Mucosa of descending colon (tissue), 3 donors: ENCODE measurements around the gene FAM184B. TPM values are rescaled to one million over a fixed set of nuclear protein-coding genes. Genes with fewer than 3 reads are reported as not detected.

Source experiments
- ATAC-seq: fragments of 200-7000 bp; cut with Tn5 transposase; one replicate; pipeline ENCODE4 v1.9.1; 2020; ENCODE audit warnings: mild to moderate bottlenecking, moderate library complexity
- DNase-seq, 3 donors: peaks; one replicate each; pipeline ENCODE4 v3.0.0-alpha.2; 2020
- H3K36me3 ChIP-seq: fragments of 200-600 bp; one replicate; pipeline ENCODE4 v1.8.0; 2021; ENCODE audit warnings: low read depth, mild to moderate bottlenecking
- H3K4me1 ChIP-seq: fragments of 200-600 bp; one replicate; pipeline ENCODE4 v1.8.0; 2021; ENCODE audit warnings: low read depth, mild to moderate bottlenecking
- H3K4me3 ChIP-seq: fragments of 200-600 bp; one replicate; pipeline ENCODE4 v1.8.0; 2021; ENCODE audit warnings: mild to moderate bottlenecking
- H3K9me3 ChIP-seq: fragments of 200-600 bp; one replicate; pipeline ENCODE4 v1.8.0; 2021; ENCODE audit warnings: mild to moderate bottlenecking
- intact Hi-C, 2 donors: fragments of 100-400 bp; cut with DNase I in 1 of 2; cut with micrococcal nuclease in 1 of 2; formaldehyde crosslinking; loops; one replicate each; pipeline versions ENCODE4 v1.11.0 to v1.11.1; 2022; cut with DNase I, micrococcal nuclease
- total RNA-seq, 3 donors: library from RNA; stranded (reverse); fragmentation: NEBNext Ultra II Directional in 2 of 3; extraction: Animal tissue kit (Norgen Biotek cat#: 25700) in 2 of 3; gene quantifications; one replicate each; pipeline versions ENCODE4 v1.2.1 to v1.2.4, GENCODE V29; 2021 to 2023
- TF ChIP-seq, protein P1 (sequence below): fragments of 200-600 bp; IDR thresholded peaks from one replicate; pipeline ENCODE4 v1.8.0; 2022; ENCODE audit warnings: antibody characterized with exemption, mild to moderate bottlenecking
- donor health status: DM: no; HTN: no; CAD: no; lungs with moderate emphysema.
- donor health status: DM: no; HTN: no; CAD: no.
- donor health status: DM: no; HTN: yes; CAD: no.

Gene FAM184B
- total RNA-seq, 3 donors from 2014 or later: 0.13 to 0.61 (median 0.41) TPM

DNA sequence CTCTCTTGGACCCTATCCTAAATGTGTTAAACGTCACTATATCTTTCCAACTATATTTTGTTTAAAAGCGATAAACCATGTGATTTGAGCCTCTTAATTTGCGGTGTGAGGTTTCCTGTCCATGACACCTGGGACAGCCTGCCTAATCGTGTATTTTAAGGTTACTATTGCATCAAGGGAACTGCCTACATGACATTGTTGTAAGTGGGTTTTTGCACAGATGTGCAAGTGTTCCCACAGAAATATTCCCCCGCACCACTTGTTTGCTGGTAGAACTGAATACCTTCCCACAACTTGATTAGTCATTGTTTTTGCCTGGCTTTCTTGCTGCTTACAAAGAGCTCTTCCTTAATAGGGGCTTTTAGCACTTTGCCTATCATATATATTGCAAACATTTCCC, 5.1 kb upstream of the FAM184B start:
- Histone ChIP-seq H3K4me1 (peaks cover 2% of the 10 kb centered on the region), H3K4me3 (no peak overlapping the region), H3K9me3 (no peaks in the 10 kb centered on the region), H3K36me3 (no peaks in the 10 kb centered on the region)
- DNase-seq (no peak), ATAC-seq (no peak)
- TF ChIP-seq, protein P1, sequence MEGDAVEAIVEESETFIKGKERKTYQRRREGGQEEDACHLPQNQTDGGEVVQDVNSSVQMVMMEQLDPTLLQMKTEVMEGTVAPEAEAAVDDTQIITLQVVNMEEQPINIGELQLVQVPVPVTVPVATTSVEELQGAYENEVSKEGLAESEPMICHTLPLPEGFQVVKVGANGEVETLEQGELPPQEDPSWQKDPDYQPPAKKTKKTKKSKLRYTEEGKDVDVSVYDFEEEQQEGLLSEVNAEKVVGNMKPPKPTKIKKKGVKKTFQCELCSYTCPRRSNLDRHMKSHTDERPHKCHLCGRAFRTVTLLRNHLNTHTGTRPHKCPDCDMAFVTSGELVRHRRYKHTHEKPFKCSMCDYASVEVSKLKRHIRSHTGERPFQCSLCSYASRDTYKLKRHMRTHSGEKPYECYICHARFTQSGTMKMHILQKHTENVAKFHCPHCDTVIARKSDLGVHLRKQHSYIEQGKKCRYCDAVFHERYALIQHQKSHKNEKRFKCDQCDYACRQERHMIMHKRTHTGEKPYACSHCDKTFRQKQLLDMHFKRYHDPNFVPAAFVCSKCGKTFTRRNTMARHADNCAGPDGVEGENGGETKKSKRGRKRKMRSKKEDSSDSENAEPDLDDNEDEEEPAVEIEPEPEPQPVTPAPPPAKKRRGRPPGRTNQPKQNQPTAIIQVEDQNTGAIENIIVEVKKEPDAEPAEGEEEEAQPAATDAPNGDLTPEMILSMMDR: no peak
- intact Hi-C loops: no loop called here

DNA sequence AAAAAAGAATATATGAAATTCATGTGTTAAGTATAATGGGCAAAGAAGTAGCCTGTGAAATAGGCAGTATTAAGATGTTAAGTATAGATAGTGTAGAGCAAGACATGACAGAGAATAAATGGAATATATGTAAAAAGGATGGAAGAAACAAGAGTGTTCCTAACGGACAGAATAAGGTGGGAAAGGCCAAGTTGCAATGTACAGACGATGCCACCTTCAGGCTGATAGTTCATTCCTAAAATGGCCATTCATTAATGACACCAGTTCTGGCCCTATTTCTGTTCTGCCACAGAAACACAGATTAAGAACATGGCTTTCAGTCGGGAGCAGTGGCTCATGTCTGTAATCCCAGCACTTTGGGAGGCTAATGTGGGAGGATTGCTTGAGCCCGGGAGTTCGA, 4.4 kb upstream of the FAM184B start:
- Histone ChIP-seq H3K4me1 (peaks cover 9% of the 10 kb centered on the region), H3K4me3 (no peak overlapping the region), H3K9me3 (no peaks in the 10 kb centered on the region), H3K36me3 (no peaks in the 10 kb centered on the region)
- no peak for ATAC-seq
- TF ChIP-seq, protein P1: no peak
- DNase-seq: no peak
- intact Hi-C loops: no loop called here

DNA sequence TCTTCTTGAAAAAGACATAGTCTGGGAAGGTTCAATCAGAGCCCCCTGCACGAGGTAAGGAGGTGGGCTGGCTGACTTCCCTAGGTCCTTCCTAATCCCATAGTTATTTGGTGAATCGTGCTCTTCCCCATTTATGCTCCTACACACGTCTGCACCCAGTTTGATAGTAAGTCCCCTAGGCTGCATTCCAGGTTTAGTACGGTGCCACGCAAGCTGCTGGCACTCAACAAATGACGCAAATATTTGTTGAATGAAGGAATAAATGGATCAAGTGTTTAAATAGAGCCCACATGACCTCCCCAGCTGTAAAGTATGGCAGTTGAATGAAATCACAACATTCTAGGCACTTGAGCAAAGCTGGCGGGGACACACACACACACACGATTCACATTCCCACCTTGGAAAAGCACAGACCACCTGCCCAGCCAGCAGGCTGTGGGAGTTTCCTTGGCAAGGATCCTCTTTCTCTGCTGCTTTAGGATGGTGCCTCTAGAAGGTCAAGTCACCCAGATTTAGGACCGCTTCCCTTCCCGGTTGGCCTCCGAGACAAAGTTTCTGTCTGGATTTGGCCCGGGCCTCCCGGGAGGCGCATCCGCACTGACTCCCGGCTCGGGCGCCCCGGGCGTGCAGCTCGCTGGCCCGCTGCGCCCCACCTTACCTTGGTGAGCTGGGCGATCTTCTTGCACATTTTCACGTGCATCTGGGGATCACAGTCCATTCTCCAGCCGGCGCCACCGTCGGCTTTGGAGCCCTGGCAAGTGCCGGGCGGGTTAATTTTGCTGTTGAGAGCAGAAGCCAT, 721 bp downstream of the FAM184B start:
- intact Hi-C loops: no loop called here
- ATAC-seq: peak; percentile 34
- Histone ChIP-seq H3K36me3 (no peaks in the 10 kb centered on the region), H3K9me3 (no peaks in the 10 kb centered on the region), H3K4me1 (peaks cover 14% of the 10 kb centered on the region), H3K4me3 (no peak overlapping the region)
- DNase-seq: no peak
- TF ChIP-seq, protein P1: no peak

DNA sequence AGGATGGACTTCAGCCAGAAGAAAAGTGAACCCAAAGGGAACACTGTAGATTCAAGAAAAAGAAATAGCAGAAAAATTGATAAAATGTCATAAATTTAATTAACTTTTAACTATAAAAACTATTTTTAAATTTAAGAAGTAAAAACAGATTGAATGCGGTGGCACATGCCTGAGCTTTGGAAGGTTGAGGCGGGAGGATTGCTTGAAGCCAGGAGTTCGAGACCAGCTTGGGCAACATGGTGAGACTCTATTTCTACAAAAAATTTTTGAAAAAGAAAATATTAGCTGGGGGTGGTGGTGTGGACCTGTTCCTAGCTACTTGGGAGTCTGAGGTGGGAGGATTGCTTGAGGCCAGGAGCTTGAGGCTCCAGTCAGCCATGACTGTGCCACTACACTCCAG, 3.0 kb downstream of the FAM184B start:
- Histone ChIP-seq H3K4me1 (peaks cover 14% of the 10 kb centered on the region), H3K4me3 (no peak overlapping the region), H3K9me3 (no peaks in the 10 kb centered on the region), H3K36me3 (no peaks in the 10 kb centered on the region)
- ATAC-seq: no peak
- no peak for DNase-seq
- TF ChIP-seq, protein P1: no peak
- intact Hi-C loops: no loop called here

DNA sequence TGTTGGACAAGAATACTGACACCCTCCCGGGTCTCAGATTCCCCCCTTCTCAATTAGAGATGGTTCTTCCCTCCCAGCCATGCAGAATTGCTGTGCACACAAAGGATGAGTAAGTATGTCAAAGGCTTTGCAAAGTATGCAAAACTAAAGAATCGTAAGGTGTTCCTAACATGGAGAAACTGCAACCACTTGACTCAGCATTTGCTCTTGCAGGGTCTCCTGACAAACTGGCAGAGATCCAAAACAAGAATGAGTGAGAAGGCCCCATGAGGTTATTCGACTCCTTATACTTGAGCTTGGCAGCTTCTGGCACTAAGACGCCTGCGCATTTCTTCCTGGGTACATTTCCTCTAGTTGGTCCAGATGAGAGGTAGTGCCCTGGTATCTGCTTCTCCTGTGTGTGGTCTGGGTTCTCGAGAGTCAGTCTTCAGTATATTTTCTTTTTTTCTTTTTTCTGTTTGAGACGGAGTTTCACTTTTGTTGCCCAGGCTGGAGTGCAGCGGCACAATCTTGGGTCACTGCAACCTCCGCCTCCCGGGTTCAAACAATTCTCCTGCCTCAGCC, 8.2 kb downstream of the FAM184B start:
- no peak for ATAC-seq
- intact Hi-C loops: no loop called here
- TF ChIP-seq, protein P1: no peak
- Histone ChIP-seq H3K4me3 (no peak overlapping the region), H3K9me3 (no peaks in the 10 kb centered on the region), H3K4me1 (no peaks in the 10 kb centered on the region), H3K36me3 (no peaks in the 10 kb centered on the region)
- DNase-seq: no peak
